ENCODE measurements around the gene EIF3J.
"Not testable (repeated sequence)": the region's sequence is repeated elsewhere in the genome, so short reads cannot be mapped to it uniquely, and the experiment has no call there.

Gene EIF3J, protein sequence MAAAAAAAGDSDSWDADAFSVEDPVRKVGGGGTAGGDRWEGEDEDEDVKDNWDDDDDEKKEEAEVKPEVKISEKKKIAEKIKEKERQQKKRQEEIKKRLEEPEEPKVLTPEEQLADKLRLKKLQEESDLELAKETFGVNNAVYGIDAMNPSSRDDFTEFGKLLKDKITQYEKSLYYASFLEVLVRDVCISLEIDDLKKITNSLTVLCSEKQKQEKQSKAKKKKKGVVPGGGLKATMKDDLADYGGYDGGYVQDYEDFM

DNA sequence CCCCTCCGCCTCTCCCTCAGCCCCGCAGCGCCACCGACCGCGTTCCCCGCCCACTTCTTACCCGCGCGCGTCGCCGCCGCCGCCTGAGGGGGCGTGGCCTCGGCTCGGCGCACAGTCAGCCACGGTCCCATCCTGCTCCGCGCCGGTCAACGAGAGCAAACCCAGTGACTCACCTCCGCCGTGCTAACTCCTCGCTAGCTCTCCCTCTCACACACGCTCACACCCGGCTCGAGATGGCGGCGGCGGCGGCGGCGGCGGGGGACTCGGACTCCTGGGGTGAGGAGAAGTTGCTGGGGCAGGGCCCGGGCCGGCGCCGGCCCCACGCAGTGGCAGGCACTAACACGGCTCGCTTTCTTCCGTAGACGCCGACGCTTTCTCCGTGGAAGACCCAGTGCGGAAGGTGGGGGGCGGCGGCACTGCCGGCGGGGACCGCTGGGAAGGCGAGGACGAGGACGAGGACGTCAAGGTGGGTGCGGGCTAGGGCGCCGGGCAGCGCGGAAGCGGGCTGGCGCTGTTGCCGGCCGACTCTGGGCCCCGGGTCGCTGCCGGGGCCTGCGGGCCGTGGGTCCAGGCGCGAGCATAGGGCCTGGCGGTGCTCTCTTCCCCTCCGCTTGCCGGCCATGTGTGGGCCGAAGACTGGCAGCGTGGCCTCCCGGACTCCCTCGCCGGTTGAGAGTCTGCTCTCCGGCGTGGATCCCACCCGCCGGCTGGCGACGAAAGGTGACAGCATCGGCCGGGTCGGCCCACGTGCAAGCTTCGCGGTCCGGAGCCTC, at the start of gene EIF3J:
Gene EIF3J (plus strand): TSS at position 186 of the 773 bp plus-strand sequence. CDS start 48 bp downstream, at position 234.
- peak; percentile 86 for DNase-seq

GRCh38 chr15:44489464-44489863, 47.5 kb upstream of the EIF3J start:
- DNase-seq = no peak

- DNase-seq = no peak
Observed at GRCh38 chr15:44490622-44491021, 46.3 kb upstream of the EIF3J start.

DNA sequence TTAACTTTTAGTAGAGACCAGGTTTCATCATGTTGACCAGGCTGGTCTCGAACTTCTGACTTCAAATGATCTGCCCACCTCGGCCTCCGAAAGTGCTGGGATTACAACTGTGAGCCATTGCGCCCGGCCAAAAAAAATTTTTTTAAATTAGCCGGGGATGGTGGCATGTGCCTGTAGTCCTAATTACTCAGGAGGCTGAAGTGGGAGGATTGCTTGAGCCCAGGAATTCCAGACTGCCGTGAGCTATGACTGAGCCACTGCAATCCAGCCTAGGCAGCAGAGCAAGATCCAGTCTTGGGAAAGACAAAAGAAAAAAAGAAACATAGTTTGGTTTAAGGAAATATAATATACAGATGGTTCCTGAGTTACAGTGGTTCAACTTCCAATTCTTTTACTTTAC, 44.9 kb upstream of the EIF3J start:
- no peak for DNase-seq

DNA sequence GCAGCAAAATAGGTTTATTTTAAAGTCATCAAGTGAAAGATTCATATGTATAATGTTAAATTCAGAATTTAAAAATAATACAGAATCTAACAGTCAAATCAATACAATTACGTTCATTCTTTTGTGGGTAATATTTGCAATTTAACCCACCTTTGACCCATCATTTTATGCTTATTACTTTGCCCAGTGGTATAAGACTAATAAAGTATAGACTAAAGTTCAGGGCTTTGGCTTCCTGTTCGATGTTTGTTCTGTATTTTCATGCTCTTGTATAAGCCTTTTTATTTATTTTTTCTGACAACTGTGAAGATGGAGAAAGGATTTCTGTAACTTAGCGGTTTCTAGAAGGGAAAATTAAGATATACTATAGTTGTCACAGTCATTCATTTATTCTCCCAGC, 44.3 kb upstream of the EIF3J start:
- no peak for DNase-seq

DNA sequence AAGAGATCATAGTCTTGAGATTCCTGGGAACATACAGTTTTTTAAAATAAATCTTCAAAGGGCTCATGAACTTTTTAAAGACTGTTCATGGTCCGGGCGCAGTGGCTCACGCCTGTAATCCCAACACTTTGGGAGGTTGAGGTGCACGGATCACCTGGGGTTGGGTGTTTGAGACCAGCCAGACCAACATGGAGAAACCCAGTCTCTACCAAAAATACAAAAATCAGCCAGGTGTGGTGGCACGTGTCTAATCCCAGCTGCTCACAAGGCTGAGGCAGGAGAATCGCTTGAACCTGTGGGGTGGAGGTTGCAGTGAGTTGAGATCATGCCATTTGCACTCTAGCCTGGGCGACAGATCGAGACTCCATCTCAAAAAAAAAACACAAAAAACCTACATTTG, 41.4 kb upstream of the EIF3J start:
- no peak for DNase-seq

GRCh38 chr15:44500555-44500954, 36.4 kb upstream of the EIF3J start:
- no peak for DNase-seq

DNA sequence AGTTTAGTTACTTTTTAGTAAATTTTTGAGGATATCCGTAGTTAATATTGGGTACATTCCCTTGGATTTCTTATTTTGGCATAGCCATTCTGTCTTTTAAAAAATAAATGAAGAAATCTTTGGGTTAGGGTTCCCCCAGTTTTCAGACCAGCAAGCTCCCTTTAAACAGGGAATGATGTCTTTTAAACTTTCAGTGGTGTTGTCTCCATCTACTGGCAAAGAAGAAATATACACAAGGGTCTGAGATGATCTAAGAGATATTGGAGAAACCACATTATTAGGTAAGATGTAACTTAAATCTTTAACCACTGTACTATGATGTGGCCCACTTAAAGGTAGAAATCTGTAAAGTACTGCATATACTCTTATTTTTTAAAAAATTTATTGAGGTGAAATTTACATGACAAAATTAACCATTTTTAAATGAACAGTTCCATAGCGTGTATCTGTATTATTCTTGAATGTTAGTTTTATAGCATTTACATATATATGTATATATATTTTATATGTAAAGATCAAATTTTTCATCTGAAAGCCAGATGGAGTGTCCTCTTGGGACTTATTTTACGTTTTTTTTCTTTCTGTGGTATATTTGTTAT, 35.1 kb upstream of the EIF3J start:
- DNase-seq = peak; percentile 7

- DNase-seq = no peak
Observed at GRCh38 chr15:44516436-44516835, 20.5 kb upstream of the EIF3J start.

DNA sequence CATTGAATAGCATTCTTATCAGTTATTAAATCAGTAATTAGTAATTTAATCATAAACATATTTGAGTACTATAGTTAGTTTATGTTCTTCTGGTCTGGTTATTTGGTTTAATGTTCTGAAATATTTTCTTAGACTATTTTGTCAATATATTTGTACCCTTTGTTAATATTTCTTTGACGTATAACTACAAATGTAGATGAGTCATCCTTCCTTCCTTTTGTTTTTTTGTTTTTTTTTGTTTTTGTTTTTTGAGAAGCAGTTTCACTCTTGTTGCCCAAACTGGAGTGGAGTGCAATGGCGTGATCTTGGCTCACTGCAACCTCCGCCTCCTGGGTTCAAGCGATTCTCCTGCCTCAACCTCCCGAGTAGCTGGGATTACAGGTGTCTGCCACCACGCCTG, 17.4 kb upstream of the EIF3J start:
- DNase-seq = no peak

GRCh38 chr15:44525018-44525417, 11.9 kb upstream of the EIF3J start:
- DNase-seq = no peak

GRCh38 chr15:44527241-44527640, 9.7 kb upstream of the EIF3J start:
- DNase-seq = no peak

- no peak for DNase-seq
Observed at GRCh38 chr15:44529864-44530604, 6.9 kb upstream of the EIF3J start.

DNA sequence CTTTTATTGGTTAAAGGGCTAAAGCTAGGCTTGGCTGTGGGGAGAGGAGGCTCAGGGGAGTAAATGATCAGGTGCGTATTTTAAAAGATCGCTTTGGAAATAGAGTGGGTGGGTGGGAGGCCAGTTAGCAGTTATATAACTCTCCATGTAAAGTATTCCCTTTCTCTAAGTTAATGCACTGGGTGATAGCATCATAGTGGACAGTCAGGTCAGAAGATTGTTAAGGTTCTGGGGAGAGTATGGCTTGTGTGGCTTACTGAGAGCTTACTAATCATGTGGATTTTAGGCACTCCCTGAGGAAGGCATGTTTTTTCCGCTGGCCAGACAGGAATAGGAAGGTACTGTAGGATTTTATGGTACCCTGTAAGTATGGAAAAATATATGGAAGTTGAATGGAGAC, 6.3 kb upstream of the EIF3J start:
- DNase-seq = no peak

GRCh38 chr15:44532275-44532674, 4.7 kb upstream of the EIF3J start:
- DNase-seq = not testable (repeated sequence)

DNA sequence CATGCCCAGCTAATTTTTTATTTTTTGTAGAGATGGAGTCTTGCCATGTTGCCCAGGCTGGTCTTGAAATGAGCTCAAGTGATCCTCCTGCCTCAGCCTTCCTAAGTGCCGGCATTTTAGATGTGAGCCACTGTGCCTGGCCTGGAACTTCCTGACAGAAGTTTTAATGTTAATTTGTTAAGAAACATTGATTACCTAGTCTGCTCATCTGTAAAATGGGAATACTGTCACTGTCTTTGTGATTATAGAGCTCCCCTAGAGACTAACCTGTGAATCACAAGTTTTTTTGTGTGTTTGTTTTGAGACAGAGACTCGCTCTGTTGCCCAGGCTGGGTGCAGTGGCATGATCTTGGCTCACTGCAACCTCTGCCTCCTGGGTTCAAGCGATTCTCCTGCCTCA, 4.3 kb upstream of the EIF3J start:
- DNase-seq = no peak

DNA sequence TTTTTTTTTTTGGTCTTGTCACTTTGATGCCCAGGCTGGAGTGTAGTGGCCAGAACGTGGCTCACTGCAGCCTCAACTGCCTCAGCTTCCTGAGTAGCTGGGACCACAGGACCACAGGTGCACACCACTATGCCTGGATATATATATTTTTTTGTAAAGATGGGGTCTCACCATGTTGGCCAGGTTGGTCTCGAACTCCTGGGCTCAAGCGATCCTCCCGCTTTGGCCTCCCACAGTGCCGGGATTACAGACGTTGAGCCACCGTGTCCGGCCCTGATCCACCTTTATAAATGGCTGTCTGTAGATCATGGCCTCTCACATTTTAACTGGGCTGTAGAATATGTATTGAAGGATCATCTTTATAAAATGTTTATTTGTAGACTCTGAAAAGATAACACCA, 1.9 kb upstream of the EIF3J start:
- DNase-seq = no peak

DNA sequence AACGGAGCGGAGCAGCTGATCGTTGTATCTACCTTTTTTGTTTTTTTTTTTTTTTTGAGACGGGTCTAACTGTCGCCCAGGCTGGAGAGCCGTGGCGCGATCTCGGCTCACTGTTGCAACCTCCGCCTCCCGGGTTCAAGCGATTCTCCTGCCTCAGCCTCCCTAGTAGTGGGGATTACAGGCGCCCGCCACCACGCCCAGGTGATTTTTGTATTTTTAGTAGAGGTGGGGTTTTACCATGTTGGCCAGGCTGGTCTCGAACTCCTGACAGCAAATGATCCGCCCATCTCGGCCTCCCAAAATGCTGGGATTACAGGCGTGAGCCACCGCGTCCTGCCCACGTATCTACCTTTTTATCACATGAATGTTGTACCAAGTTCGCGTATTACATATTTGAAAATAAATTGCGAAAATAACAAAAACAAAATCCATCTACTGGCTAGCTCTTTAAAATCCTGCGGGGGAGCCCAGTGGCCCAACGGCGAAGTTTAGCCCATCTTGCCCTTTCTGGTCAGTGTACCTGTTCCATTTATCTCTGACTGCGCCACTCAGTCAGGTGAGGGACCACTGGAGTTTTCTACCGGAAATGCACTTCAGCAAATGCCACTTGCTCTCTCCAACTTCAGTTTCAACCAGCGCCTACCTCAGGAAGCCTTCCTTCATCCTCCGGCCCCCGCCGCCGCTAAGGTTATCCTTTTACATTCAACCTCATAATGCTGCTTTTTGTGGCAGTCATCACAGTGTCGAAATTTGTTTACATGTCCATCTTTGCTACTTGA, 1.2 kb upstream of the EIF3J start:
- no peak for DNase-seq

GRCh38 chr15:44536302-44536961, 515 bp upstream of the EIF3J start:
- peak; percentile 86 for DNase-seq

- DNase-seq = peak; percentile 1
Observed at GRCh38 chr15:44537735-44538240, 841 bp downstream of the EIF3J start.

GRCh38 chr15:44541282-44541958, 4.5 kb downstream of the EIF3J start:
- no peak for DNase-seq
